HG03575 (cell line): Measurements from ENCODE around the gene PMEPA1.

Experiments used
- ATAC-seq: cut with Tn5 transposase; IDR thresholded peaks from one replicate; pipeline ENCODE4 v1.9.1; 2021; ENCODE audit not compliant: unreplicated experiment, insufficient number of reproducible peaks, low FRiP score; ENCODE audit errors: extremely low read depth

PMEPA1 gene

DNA sequence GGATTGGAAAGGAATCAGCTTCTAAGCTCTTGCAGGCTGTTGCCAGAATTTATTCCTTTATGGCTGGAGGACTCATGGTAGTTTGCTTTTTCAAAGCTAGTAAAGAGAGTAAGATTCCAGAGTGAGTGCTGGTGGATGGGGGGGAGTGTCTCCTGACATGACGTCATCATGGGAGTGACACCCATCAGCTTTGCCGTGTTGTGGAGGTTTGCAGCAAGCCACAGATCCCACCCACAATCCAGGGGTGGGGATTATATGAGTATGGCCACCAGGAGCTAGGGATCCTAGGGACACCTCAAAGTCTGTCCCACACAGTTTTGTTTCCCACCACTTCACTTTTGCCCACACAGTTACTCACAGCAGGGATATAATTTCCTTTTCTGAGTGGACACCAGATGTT lies 28.7 kb upstream of the PMEPA1 start:
- no peak for ATAC-seq

DNA sequence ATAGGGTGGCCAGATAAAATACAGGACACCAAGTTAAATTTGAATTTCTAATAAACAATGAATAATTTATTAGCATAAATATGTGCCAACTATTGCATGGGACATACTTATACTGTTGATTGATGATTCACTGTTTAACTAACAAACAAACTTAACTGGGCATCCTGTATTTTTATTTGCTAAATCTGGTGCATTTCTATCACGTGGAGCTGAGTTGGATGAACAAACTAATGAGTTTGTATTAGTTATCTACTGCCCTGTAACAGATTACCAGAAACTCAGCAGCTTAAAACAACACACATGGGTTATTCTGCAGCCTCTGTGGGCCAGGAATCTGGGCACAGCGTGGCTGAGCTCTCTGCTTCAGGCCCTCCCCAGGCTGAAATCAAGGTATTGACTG lies 28.2 kb upstream of the PMEPA1 start:
- ATAC-seq: no peak

DNA sequence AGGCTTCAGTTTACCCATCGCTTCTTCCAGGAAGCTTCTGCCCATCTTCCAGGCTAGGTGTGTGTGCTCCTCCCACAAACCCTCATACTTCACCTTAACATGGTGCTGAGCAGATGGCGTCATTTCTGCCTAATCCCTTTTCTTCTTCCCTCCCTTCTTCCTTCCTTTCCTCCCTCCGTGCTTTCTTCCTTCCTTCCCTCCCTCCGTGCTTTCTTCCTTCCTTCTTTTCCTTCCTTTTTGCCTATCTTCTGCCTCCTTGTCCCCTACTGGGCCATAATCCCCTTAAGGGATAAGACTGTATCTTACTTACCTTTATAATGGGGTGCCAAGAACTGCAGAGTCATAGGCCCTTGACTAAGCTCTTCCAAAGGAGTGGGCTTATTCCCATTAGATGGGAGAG lies 27.5 kb upstream of the PMEPA1 start:
- ATAC-seq: no peak

GRCh38 chr20:57736738-57737347 lies 27.0 kb upstream of the PMEPA1 start:
- ATAC-seq: no peak

DNA sequence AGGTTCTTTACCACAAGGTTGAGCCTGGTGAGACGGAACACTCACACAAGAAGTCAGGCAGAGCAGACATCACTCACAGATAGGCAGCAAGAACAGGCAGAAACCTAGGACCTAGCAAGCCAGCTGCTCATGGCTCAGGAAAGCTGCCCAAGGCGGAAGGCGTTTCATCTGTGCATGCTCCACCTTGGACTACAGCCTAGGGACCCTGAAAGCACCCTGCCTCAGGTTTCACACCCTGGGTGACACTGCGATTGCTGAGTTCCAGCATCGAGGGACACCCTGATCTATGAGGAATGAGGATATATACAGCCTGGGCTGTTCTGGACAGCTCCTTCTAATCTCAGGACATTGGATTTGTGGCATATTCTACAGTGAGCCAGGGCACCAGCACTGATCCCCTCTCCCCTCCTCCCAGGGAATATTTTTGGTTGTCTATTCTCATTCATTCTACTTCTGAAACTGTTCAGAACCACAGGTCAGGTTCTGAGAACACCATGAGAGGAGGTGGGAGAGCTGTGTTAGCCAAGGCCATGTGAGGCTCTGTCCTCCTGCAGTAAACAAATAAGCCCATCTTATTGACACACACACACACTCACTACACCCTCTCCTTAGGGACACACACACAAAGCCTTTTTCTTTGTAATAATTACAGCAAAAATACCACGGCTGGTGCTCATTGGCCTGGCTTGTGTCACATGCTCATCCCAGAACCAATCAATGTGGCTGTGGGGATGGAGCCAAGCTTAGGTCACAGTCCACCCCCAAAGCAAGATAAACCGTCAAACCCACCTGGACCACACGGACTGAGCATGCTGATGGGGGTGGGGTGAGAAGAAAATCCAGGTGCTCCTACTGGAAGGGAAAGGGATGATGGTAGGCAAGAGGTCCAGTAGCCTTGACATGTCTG lies 26.3 kb upstream of the PMEPA1 start:
- no peak for ATAC-seq

DNA sequence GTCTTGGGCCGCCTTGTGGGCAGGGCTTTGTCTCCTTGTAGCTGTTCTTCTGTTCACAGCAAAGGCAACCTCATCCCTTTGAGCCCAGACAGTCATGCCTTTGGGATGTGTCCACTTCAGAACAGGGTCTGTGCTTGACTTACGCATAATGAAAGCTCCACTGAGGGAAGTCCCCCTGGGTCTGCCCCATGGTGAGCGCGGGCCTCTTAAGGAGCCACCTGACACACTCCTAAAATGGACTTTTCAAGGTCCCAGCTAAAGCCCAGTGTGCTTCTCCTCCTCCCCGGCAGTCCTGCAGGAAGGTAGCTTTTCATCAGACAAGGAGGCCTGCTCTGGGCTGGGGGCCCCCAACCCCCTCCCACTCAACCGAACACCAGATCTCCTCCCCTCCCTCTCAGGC lies 24.9 kb upstream of the PMEPA1 start:
- no peak for ATAC-seq

- no peak for ATAC-seq
Observed at GRCh38 chr20:57732226-57732625, 22.4 kb upstream of the PMEPA1 start.

DNA sequence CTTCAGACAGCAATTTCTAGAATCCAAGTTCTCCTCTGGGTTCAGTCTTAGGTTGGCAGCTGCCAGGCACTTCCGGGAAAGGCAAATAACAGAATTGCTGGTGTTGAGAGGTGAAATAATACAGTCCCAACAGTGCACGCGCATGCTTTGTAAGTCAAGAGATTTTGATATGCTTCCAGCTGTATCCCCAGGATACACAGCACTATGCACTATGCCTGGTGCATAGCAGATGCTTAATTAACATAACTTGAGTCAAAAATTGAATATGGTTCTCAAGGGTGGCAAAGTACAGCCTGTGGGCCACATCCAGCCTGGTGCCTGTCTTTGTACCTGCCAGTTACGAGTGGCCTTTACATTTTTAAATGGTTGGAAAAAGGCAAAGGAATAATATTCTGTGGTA lies 18.9 kb upstream of the PMEPA1 start:
- ATAC-seq: no peak

DNA sequence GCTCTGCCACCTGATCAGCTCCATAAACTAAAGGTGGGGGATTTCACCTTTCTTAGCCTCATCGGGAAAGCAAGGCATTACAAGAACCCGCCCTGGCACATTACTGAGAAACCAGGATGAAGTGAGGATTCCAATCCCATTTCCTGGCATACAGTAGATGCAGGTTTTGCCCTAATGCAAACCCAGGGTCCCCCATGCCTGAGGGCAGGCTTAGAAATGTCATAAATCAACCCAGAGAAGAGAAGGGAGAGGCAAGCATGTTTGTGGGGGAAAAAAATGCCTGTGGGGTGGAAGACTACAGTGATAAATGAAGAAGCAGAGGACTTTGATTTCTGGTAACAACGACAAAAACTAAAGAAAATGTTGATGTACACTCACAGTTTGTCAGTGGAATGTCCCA lies 18.0 kb upstream of the PMEPA1 start:
- no peak for ATAC-seq

GRCh38 chr20:57725636-57726035 lies 15.8 kb upstream of the PMEPA1 start:
- ATAC-seq: no peak

DNA sequence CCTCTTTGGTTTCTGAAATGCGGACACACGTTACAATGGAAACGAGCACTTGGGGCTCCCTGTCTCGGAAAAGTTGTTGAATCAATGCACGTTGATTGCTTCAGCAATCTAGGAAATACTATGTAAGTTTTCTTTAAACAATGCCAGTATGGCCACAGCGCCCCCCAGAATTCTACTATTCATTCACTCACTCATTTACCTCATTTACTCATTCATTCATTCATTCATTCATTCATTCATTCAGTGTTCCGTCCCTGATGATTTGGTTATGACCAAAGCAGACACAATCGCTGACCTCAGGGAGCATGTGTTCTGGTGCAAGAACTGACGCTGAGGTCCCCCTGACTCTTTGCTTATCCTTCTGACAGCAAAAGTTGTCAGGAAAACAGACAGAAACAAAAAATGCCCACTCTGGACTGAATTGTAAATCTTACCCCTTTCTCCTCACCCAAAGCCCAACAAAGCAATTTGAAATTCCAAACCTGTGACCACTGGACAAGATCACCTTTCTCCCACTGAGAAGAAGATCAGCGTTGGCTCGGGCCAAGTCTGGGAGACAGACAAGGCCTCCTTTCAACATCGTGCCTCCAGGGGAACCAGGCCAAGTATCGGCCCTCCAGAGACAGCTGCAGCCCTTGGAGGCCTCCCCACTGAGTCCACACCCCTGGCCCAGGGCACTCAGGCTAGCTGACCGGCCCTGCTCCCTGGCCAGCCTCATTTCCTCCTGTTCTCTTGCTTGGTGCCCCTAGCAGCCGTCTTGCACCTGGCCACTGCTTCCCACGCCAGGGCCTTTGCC lies 15.0 kb upstream of the PMEPA1 start:
- ATAC-seq: no peak

DNA sequence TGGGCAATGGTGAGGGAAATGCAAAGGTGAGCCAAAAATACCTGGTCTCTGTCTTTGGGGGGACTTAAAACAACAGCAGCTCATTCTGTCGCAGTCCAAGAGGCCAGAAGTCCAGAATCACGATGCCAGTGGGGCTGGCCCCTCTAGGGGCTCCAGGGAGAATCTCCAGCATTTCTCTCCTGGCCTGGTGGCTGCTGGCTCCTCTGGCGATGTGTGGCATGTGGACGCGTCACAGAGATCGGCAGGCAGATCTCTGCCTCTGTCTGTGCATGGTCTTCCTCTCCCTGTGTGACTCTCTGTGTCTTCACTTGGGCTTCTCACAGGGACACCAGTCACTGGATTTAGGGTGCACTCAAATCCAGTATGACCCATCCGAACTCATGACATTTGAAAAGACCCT lies 14.0 kb upstream of the PMEPA1 start:
- ATAC-seq: no peak

DNA sequence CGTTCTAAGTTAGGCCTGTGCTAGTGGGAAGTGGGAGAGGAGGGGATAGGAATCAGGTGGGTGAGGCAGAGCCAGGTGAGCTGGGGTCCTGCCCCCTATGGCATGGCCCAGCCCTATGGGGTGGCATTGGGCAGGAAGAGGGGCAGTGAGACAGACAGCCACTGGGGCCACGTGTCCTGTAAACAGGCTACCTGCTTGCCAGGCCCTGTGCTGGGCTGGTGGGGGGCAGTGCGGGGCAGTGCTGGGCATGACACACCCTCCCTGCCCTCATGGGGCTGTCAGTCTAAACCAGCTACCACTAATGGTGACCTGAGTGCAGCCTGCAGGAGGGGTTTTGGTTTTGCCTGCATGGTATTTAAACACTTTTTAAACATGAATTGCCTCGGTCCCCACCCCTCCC lies 10.1 kb upstream of the PMEPA1 start:
- ATAC-seq: no peak

GRCh38 chr20:57718490-57719009 lies 8.7 kb upstream of the PMEPA1 start:
- no peak for ATAC-seq

DNA sequence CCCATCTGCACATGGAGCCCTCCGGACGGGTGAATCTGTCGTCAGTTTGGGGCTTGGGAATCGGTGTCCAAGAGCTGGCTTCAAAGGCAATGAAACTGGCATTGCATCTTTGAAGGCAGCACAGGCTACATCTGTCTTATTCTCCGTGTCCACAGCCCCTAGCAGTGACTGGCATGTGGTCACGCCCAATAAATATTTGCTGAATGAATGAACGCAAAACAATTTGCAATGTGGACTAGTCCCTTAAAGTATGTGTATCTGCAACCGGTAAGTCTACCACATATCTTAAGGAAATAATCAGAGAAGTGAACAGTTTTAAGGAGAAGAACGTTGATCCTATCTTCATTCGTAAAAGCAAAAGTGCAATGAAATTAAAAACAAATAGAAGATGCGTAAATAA lies 8.0 kb upstream of the PMEPA1 start:
- ATAC-seq: no peak

GRCh38 chr20:57716901-57717300 lies 7.1 kb upstream of the PMEPA1 start:
- ATAC-seq: no peak

DNA sequence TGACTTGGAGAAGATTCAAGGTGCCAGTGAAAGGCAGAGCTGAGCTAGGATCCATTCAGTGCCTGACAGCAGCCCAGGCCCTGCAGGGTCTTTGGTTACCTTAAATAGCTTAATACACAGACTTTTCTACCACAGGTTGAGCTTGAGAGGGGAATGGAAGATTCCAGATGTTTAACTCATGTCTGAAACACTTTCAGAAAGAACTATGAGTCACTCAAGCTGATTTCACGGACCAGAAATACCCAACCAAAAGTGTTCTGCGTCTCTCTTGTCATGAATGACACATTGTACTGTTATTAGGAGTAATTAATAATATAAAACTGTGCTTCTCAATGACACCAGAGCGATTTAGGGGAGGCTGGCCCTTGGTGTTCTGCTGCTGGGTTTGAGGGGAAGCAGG lies 6.4 kb upstream of the PMEPA1 start:
- ATAC-seq: no peak

DNA sequence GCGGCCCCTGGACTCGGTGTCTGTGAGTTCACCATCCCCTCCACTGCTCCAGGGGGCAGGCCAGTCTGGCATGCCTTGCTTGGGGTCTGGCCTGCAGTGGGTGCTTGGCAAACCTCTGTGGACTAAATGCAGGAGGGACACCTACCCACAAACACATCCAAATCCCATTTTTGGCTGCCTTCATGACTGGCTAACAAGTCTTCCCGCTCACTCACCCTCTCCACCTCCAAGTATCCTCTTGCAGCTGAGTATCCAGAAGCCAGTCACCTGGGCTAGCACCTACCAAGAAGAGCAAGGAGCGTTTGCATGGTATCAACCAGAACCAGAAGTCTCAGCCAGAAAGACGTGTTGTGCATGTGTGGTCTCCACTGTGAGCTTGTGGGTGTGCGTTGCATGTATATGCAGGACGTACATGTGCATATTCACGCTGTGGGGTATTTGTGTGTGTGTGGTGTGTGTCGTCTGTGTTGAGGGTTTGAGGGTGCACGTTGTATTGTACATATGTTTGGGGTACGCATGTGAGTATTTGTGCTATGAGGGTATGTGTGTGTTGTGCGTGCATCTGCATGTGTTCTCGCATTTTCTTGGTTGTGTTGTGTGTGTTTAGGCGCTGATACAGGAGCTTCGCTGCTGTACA lies 5.6 kb upstream of the PMEPA1 start:
- ATAC-seq: no peak
